DMS53 treated with DMSO at 0.1 percent for 48 hours (cell line): ENCODE measurements around the gene ELAVL2.

Source experiments
- DNase-seq: peaks from one replicate; lab custom pipeline; 2025; ENCODE audit not compliant: unreplicated experiment; lab: John Stamatoyannopoulos, UW

Gene ELAVL2

DNA sequence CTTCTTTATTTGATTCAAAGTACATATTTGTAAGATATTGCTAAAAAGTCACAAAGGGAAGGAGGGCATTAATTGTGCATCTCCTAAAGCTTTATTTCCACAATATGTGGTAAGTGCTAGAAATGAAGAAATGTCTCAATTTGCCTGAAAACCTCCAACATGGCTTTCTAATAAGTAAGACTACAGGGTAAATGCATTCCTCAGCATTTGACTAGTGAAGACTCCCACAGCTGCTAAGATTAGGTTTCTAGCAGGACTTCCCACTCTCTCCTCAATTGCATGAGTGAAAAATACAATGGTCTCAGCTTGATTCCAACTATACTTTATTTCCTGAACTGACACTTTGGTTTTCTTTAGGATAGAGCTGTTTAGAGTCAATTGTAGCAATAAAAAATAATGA, 162.1 kb downstream of the ELAVL2 start:
- no peak for DNase-seq

DNA sequence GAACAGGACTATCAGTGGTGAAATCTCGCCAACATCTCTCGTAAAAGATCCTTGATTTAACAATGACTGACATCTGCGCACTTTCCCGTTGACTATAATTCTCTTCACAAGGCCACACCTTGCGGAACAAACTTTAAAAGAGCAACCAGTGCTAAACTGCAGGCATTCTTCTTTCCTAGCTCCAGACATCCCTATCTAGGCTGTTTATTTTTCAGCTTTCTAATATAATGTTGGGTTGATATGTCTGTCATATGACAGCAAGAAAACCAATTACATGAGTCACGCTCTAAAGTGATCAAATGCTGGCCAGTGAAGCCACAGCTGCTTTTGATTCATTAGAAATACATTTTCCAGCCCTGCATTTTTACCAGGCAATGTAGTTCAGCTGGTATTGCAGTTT, 162.5 kb downstream of the ELAVL2 start:
- no peak for DNase-seq

DNA sequence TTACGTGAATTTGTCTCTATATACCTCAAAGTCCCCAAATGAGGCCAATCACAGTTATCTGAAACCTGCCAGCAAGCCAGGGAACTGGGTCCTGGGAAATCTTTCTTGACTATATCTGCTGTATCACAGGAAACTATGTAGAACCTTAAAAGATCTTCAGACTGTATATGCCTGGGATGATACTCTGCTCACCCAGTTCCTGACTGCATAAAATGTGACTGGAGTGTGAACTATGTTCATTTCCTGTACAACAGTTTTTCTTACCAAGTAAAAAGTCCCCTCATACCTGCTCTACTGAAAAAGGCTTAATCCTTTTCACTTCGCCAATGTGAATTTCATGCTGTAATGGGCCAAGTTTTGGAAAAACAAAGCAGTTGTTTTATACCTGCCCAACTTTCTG, 162.9 kb downstream of the ELAVL2 start:
- DNase-seq, result no peak

DNA sequence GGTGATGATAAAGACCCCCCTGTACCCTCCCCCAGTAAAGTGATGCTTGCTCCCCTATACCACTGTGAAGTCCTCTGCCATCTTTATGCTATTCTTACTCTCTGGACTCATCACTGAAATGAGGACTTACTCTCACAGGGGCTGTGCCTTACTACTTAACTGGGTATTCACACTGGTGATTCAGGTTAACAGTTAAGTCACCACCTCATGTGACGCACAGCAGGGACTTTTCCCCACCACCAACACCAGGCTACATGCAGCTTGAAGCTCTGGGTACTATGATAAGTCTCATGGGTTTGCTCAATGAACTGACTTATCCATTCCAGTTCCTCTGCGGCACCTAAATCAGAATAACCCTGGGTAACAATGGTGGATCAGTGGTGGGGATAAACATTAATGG, 163.7 kb downstream of the ELAVL2 start:
- DNase-seq, result no peak

DNA sequence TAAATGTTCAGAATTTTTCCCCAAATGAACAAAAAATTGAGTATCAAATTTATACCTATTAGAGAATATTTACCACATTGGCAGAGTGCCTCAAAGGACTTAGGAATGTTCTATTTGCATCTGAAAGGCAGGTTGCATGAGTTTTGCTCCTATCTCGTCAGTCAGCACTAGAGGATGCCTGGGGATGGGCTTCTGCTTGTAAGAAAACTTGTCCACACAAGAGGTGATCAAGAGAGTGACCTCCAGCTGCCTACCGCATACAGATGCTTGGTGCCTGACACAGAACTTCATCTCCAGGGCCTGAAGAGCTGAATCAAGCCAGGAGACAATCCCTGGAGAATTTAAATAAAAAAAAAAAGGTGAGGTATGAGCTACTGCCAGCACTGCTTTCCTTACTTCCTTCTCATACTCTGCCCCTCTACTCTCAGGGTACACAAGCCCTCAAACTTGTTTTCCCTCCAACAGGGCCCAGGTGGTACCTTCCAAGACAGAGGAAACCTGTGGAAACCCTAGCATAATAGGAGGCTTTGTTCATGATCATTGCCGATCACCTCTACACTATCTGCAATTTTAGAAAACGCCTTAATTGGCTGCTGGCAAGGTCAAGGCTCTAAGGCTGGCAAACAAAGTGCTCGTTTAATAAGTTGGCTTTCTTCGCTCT, 166.6 kb downstream of the ELAVL2 start:
- no peak for DNase-seq

DNA sequence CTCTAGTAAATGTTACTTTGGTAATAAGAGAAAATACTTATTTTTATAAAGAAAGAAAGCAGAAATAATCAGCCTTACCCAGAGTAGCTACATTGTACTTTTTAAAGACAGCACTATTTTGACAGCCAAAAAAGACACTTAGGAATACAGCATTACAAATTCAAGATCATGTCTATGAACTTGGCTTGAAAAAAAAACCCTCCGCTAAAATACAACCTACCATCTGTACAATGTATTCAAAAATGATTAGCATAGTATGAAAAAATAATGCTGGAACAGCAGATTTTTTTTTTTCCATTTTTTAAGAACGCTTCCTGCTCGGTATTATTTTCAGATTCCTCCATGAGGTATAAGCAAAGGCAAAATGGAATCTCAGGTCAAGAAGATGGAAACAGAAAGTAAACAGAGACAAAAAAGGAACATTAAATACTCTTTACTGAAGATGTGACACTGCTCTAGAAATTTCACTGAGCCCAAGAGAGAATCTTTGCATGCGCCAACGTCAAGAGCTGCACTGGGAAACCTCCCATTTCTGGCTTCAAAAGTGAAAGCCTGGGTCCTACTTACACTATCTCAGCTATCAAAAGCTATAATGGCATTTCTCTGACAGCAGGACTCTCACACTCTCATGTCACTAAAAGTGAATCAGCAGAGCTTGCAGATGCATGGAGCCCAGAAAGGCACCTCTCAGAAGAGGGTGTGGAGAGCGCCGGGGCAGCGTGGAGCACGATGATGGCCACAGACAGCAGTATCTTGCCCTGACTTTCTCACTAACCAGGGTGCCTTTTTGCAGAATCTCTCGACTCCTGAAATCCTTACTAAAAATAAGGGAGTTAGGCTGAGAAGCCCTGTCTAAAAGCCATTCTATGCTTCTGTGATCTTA, 167.4 kb downstream of the ELAVL2 start:
- no peak for DNase-seq

DNA sequence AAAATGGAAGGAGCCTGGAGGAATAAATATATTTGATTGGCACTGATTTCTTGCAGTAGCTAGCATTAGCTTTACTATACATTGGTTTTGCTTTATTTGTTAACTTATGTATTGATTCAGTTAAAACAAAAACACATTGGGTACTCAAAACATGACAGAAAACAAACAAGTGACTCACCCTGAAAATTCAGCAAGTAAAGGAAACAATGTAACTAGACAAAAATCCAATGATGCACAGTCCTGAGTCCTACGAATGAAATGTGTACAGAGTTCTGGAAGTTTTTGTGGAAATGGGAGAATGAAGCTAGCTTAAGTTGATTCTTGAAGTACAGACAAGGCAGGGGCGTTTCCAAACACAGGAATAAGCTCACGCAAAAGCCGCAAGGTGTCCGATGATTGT, 175.0 kb downstream of the ELAVL2 start:
- DNase-seq, result no peak

DNA sequence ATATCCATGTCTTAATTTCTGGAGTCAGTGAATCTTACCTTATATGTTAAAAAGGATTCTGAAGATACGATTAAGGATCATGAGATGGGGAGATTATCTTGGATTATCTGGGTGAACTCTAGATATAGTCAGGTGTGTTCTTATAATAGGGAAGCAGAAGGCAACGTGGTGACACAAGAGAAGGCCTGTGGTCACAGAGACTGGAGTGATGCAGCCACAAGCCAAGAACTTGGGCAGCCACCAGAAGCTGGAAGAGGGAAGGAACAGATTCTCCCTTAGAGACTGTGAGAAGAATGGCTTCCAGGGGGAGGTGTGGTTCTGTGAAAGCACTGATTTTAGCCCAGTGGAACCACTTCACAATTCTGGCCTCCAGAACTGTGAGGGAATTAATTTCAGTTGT, 177.4 kb downstream of the ELAVL2 start:
- DNase-seq, result no peak

DNA sequence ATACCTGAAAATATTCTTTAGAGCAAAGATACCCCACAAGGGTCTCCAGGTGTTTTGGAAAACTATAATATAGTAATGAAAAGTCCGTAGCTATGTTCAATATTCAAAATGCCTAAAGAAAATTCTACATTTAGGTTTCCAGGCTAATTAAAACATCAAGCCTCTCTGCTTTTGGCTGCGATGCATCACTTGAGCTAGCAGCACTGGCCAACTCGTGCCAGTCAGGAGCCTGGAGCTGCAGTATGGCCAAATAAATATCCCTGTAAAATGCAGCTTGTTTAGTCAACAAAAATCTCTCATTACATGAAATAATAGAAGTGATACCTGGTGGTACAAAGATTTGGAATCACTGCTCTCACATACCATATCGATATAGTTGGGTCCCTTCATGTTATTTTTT, 181.1 kb downstream of the ELAVL2 start:
- no peak for DNase-seq

DNA sequence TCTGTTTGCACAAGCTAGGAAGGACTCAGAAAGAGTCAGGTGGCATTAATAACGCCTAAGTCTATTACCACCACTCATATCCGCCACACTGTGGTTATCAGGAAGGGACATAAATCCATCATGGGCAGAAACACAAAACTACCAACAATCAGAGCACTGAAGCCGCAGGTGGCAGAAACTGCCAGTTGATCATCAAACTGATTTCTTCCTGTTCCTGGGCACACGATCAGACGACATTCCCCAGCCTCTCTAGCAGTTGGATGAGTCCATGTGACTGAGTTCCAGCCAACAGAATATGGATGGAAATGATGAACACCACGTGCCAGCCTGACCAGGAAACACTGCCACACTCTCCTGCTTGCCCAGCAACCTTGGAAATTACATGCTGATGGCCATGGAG, 181.7 kb downstream of the ELAVL2 start:
- no peak for DNase-seq

DNA sequence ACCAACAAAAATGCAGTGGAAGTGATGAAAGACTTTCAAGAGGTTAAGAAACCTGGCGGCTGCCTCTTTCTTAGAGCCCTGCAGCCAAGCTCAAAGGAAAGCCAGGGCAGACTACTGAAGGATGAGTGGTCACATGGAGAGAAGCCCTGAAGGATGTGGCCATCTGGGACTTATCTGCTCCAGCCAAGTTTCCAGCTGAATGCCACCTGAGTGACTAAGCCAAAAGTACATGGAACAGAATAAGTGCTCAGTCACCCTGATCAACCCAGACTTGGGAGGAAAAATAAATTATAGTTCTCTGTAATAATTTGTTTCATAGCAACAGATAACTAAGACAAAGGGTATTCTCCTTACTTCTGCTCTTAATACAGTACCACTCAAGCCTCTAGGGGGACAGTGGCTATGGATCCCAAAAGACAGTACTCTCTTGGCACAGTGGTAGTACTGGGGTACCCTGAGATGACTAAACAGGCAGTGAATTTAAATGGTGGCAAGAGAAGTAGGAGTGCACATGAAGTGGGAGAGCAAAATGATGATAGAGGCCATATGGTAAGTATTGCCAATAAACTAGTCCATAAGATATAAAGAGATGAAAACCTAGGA, 182.3 kb downstream of the ELAVL2 start:
- DNase-seq, result no peak
